ENCODE measurements around the gene SBK3.

Gene SBK3

GRCh38 chr19:55528030-55528803 lies 17.1 kb downstream of the SBK3 start:
- H3K27ac ChIP-seq = no peak overlapping the region
- no peak for TF ChIP-seq ZFX (IDR thresholded peaks at IDR 0.05; ENCODE audit: borderline replicate concordance)
- TF ChIP-seq, protein P1, sequence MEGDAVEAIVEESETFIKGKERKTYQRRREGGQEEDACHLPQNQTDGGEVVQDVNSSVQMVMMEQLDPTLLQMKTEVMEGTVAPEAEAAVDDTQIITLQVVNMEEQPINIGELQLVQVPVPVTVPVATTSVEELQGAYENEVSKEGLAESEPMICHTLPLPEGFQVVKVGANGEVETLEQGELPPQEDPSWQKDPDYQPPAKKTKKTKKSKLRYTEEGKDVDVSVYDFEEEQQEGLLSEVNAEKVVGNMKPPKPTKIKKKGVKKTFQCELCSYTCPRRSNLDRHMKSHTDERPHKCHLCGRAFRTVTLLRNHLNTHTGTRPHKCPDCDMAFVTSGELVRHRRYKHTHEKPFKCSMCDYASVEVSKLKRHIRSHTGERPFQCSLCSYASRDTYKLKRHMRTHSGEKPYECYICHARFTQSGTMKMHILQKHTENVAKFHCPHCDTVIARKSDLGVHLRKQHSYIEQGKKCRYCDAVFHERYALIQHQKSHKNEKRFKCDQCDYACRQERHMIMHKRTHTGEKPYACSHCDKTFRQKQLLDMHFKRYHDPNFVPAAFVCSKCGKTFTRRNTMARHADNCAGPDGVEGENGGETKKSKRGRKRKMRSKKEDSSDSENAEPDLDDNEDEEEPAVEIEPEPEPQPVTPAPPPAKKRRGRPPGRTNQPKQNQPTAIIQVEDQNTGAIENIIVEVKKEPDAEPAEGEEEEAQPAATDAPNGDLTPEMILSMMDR (IDR thresholded peaks at IDR 0.05) = no peak

DNA sequence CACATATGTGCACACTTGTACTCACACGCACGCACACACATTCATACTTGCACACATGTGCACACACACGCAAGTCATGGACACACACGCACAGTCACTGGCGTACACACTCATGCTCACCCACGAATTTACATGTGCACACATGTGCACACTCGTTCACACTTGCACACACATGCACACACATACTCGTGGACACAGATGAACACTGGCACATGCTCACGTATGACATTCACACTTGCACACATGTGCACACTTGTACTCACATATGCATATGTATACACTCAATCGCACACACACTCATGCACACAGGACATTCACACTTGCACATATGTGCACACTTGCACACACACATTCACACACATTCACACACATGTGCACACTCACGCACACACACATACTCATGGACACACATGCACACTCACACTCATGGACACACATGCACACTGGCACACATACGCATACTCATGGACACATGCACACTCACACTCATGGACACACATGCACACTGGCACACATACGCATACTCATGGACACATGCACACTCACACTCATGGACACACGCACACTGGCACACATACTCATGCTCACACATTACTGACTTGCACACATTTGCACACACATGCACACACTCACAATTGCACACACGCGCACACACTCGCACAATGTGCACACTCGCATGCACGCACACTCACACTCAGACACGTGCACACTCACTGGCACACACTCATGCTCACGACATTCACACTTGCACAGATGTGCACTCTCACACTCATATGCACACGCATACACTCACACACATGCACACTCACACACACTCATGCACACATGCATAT lies 17.9 kb downstream of the SBK3 start:
- TF ChIP-seq, protein P1 (IDR thresholded peaks at IDR 0.05) = no peak
- TF ChIP-seq ZFX (IDR thresholded peaks at IDR 0.05; ENCODE audit: borderline replicate concordance) = no peak

DNA sequence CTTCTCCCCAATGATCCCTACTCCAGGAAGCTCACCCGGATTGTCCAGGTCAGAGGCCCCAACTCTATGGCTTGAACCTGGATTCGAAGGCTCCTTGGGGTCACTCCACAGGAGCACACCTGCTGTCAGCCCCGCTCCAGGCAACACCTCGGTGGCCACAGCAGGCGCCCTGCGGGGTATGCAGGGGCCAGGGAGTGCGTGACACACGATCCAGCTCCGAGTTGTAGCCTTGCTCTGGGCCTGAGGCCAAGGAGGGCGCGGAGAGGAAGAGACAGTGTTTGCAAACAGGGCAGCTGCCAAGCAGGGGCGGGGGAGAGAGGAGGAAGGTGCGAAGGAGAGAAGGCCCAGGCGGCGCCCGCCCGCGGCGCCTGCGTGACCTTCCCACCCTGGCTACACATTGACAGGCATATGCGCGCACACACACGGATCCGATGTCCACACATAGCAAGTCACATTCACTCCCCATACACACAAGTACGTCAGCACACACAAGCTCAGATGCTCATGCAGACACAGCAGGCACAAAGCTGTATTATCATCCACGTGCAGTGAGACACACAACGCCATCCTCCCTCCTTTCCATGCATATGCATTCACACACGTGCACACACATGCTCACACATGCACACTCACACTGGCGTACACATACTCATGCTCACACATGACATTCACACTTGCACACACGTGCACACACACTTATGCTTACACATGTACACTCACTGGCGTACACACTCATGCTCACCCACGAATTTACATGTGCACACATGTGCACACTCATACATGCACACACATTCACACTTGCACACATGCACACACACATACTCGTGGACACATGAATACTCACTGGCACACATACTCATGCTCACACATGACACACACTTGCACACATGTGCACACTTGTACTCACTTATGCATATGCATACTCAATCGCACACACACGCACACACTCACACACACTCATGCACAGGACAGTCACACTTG lies 18.8 kb downstream of the SBK3 start:
- no peak for TF ChIP-seq ZFX (IDR thresholded peaks at IDR 0.05; ENCODE audit: borderline replicate concordance)
- TF ChIP-seq, protein P1 (IDR thresholded peaks at IDR 0.05) = no peak
- H3K27ac ChIP-seq = no peak overlapping the region; the same call in 1 of the 2 replicates

More for the DNA sequence above, 17.9 kb downstream of the SBK3 start:
- H3K27ac ChIP-seq = no peak overlapping the region

DNA sequence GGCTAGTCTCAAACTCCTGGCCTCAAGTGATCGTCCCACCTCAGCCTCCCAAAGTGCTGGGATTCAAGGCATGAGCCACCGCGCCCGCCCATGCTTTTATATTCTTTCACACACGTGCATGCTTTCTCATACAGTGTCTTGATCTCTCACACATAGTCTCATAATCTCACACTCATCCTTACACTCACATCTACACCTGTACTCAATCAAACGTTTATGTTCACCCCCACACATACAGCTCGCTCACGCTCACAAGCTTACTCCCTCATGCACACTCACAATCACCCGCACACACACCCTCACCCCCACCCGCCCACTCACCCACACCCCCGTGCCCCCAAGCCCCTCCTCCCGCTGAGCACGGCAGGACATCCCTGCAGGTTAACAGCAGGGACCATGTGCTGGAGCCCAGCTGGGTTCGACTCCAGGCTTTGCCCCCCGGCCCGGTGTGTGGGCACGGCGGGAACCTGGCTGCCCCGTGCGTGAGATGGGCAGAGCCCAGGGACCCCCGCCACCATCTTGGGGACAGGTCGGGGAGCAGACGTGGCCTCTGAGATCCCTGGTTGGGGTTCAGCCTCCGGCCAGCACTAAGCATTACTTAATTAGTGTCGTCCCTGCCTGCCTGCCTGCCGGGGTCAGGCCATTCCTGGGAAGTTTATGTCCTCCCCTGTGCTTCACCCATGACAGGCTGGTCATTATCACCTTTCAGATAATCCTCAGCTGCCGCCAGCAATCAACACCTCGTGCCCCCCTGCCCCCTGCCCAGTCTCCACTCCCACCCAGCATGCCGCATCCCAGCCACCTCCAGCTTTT lies 19.8 kb downstream of the SBK3 start:
- no peak for TF ChIP-seq ZFX (IDR thresholded peaks at IDR 0.05; ENCODE audit: borderline replicate concordance)
- TF ChIP-seq, protein P1 (IDR thresholded peaks at IDR 0.05) = no peak

GRCh38 chr19:55520691-55521292 lies 24.6 kb downstream of the SBK3 start:
- TF ChIP-seq ZFX (IDR thresholded peaks at IDR 0.05; ENCODE audit: borderline replicate concordance) = no peak
- TF ChIP-seq, protein P1 (IDR thresholded peaks at IDR 0.05) = no peak

More for the DNA sequence above, 19.8 kb downstream of the SBK3 start:
- no peak overlapping the region; the same call in 1 of the 2 replicates for H3K27ac ChIP-seq

More at GRCh38 chr19:55520691-55521292, 24.6 kb downstream of the SBK3 start:
- no peak overlapping the region for H3K27ac ChIP-seq

Data from 22Rv1 (cell line).